Bone marrow (tissue), 2 donors: ENCODE data around the gene ARL14.
"Not testable (repeated sequence)": the region's sequence is repeated elsewhere in the genome, so short reads cannot be mapped to it uniquely, and the experiment has no call there.

Experiments used
- DNase-seq, 2 donors: peaks; one replicate each; lab custom pipeline; 2025; lab: John Stamatoyannopoulos, UW

ARL14 gene

GRCh38 chr3:160677459-160677881, 510 bp downstream of the ARL14 start:
- no peak for DNase-seq

GRCh38 chr3:160678292-160678842, 1.4 kb downstream of the ARL14 start:
- DNase-seq, result no peak

GRCh38 chr3:160684368-160684740, 7.4 kb downstream of the ARL14 start:
- DNase-seq, result no peak

- DNase-seq, result no peak
These were observed 8.3 kb downstream of the ARL14 start for GRCh38 chr3:160685144-160685766.

- no peak for DNase-seq
These were observed 10.1 kb downstream of the ARL14 start for GRCh38 chr3:160686955-160687535.

- no peak for DNase-seq
These were observed 14.2 kb downstream of the ARL14 start for GRCh38 chr3:160691151-160691550.

- no peak for DNase-seq
These were observed 15.0 kb downstream of the ARL14 start for GRCh38 chr3:160691962-160692361.

GRCh38 chr3:160693191-160693590, 16.2 kb downstream of the ARL14 start:
- no peak for DNase-seq

GRCh38 chr3:160694345-160694744, 17.4 kb downstream of the ARL14 start:
- DNase-seq, result no peak

GRCh38 chr3:160695003-160695402, 18.0 kb downstream of the ARL14 start:
- DNase-seq, result no peak

GRCh38 chr3:160695915-160696327, 19.0 kb downstream of the ARL14 start:
- DNase-seq, result no peak

- no peak for DNase-seq
These were observed 20.8 kb downstream of the ARL14 start for GRCh38 chr3:160697637-160698380.

GRCh38 chr3:160698599-160699195, 21.7 kb downstream of the ARL14 start:
- no peak for DNase-seq

- DNase-seq, result no peak
These were observed 24.5 kb downstream of the ARL14 start for GRCh38 chr3:160701490-160701889.

GRCh38 chr3:160702290-160702689, 25.3 kb downstream of the ARL14 start:
- no peak for DNase-seq

GRCh38 chr3:160703974-160704373, 27.0 kb downstream of the ARL14 start:
- no peak for DNase-seq

GRCh38 chr3:160707187-160707794, 30.3 kb downstream of the ARL14 start:
- DNase-seq, result no peak

GRCh38 chr3:160709477-160710182, 32.7 kb downstream of the ARL14 start:
- DNase-seq, result no peak

- not testable (repeated sequence) for DNase-seq
These were observed 36.2 kb downstream of the ARL14 start for GRCh38 chr3:160713144-160713543.

- no peak for DNase-seq
These were observed 42.8 kb downstream of the ARL14 start for GRCh38 chr3:160719710-160720109.

- DNase-seq, result no peak
These were observed 43.3 kb downstream of the ARL14 start for GRCh38 chr3:160720123-160720746.
